ENCODE data around the gene GFPT1. TPM values are rescaled to one million over a fixed set of nuclear protein-coding genes. Genes with fewer than 3 reads are reported as not detected.
A peak's percentile ranks its signal among the peaks of the same experiment; 100 is the strongest.
"Not testable (repeated sequence)": the region's sequence is repeated elsewhere in the genome, so short reads cannot be mapped to it uniquely, and the experiment has no call there.

Gene GFPT1
- total RNA-seq, 6 donors from 2014 or later = 16.1 to 99.0 (median 38.5) TPM

DNA sequence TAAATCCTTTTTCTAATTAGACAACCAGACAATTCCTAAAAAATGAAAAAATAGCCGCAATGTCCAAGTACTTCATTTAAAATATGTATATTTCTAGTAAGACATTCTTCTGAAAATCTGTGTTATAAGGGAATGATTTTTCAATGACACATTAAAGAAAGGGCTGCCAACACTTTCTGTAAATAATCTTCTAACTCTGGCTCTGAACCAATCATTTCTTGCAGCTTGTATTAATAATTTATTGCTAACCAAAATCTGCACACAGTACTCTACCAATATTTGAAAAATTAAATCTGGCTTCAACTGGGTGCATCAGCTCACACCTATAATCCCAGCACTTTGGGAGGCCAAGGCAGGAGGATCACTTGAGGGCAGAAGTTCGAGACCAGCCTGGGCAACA lies 42.0 kb upstream of the GFPT1 start:
- WGBS, 2 donors = 79 to 92% methylated on average over 2 of the region's 2 CpGs
- no peaks in the 10 kb centered on the region for H3K27me3 ChIP-seq
- no peaks in the 10 kb centered on the region for H3K4me1 ChIP-seq
- H3K4me3 ChIP-seq = no peak overlapping the region
- H3K9me3 ChIP-seq = no peaks in the 10 kb centered on the region
- H3K27ac ChIP-seq = no peak overlapping the region
- ATAC-seq (ENCODE audit: low FRiP score in 2 of 2) = no peak
- no peak for DNase-seq
- peaks cover 2 to 61% (median 40%) of the 10 kb centered on the region in 4 donors for H3K36me3 ChIP-seq
- TF ChIP-seq POLR2A (IDR thresholded peaks at IDR 0.05) (no peak), POLR2AphosphoS5 (IDR thresholded peaks at IDR 0.05) (no peak), EP300 (IDR thresholded peaks at IDR 0.05) (no peak)
- TF ChIP-seq, protein P1, sequence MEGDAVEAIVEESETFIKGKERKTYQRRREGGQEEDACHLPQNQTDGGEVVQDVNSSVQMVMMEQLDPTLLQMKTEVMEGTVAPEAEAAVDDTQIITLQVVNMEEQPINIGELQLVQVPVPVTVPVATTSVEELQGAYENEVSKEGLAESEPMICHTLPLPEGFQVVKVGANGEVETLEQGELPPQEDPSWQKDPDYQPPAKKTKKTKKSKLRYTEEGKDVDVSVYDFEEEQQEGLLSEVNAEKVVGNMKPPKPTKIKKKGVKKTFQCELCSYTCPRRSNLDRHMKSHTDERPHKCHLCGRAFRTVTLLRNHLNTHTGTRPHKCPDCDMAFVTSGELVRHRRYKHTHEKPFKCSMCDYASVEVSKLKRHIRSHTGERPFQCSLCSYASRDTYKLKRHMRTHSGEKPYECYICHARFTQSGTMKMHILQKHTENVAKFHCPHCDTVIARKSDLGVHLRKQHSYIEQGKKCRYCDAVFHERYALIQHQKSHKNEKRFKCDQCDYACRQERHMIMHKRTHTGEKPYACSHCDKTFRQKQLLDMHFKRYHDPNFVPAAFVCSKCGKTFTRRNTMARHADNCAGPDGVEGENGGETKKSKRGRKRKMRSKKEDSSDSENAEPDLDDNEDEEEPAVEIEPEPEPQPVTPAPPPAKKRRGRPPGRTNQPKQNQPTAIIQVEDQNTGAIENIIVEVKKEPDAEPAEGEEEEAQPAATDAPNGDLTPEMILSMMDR (IDR thresholded peaks at IDR 0.05) = no peak

DNA sequence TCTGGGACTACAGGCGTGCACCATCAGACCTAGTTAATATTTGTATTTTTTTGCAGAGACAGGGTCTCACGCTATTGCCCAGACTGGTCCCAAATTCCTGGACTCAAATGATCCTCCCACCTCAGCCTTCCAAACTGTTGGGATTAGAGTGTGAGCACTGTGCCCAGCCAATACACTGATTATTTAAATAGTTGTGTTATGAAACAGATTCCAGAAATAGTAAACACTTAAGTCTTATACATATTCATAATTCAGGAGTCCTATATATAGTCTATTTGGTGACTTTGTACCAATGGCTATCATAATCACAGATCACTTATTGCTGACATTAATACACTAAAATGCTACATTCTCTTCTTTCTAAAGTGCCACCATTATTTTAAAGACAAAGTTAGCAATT lies 37.4 kb upstream of the GFPT1 start:
- Histone ChIP-seq H3K4me3 (no peak overlapping the region), H3K27me3 (no peaks in the 10 kb centered on the region), H3K27ac (no peak overlapping the region), H3K9me3 (no peaks in the 10 kb centered on the region), H3K4me1 (peaks cover 0 to 2% (median 0%) of the 10 kb centered on the region in 4 donors), H3K36me3 (peaks cover 0 to 65% (median 32%) of the 10 kb centered on the region in 4 donors)
- DNase-seq (no peak), ATAC-seq (ENCODE audit: low FRiP score in 2 of 2) (no peak)
- 95 to 100% methylated on average over 2 of the region's 2 CpGs for WGBS, 2 donors
- TF ChIP-seq, protein P1 (IDR thresholded peaks at IDR 0.05) = no peak
- no peak for TF ChIP-seq POLR2A (IDR thresholded peaks at IDR 0.05)
- no peak for TF ChIP-seq POLR2AphosphoS5 (IDR thresholded peaks at IDR 0.05)
- no peak for TF ChIP-seq EP300 (IDR thresholded peaks at IDR 0.05)

DNA sequence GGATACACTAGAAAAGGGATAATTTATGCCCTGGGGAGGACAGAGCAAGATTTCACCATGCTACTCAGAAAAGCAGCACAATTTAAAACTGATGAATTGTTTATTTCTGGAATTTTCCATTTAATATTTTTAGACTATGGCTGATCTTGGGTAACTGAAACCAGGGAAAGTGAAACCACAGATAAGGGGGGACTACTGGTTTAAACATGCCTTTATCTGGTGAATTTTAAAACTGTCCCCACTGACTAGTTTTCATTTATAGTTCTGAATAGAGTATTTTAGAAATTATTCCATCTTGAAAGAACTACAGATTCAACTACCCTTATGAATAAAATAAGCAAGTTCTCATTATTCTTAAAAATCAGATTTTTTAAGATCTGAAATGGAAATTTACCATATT lies 35.2 kb upstream of the GFPT1 start:
- TF ChIP-seq POLR2A (IDR thresholded peaks at IDR 0.05) (no peak), POLR2AphosphoS5 (IDR thresholded peaks at IDR 0.05) (no peak), EP300 (IDR thresholded peaks at IDR 0.05) (no peak)
- TF ChIP-seq, protein P1 (IDR thresholded peaks at IDR 0.05) = no peak
- DNase-seq (no peak), ATAC-seq (ENCODE audit: low FRiP score in 2 of 2) (no peak)
- Histone ChIP-seq H3K27me3 (no peaks in the 10 kb centered on the region), H3K4me3 (no peak overlapping the region), H3K4me1 (peaks cover 0 to 2% (median 0%) of the 10 kb centered on the region in 4 donors), H3K9me3 (no peaks in the 10 kb centered on the region), H3K27ac (no peak overlapping the region), H3K36me3 (peaks cover 10 to 67% (median 39%) of the 10 kb centered on the region in 4 donors)

DNA sequence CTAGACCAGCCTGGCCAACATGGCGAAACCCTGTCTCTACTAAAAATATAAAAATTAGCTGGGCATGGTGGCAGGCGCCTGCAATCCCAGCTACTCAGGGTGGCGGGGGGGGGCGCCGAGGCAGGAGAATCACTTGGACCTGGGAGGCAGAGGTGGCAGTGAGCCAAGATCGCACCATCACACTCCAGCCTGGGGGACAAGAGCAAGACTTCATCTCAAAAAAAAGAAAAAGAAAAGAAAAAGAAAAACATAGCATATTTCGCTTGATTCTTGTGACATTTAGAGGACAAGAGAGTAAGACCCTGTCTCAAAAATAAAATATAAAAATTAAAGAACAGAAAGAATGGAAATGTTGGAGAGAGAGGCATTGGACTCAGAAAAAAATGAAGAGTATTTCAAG lies 32.1 kb upstream of the GFPT1 start:
- not testable (repeated sequence) for H3K9me3 ChIP-seq; H3K4me3 ChIP-seq; H3K27ac ChIP-seq; H3K27me3 ChIP-seq; ATAC-seq (ENCODE audit: low FRiP score in 2 of 2); H3K4me1 ChIP-seq
- 95 to 98% methylated on average over 7 of the region's 7 CpGs for WGBS, 2 donors
- peaks cover 22 to 77% (median 37%) of the 10 kb centered on the region in 4 donors for H3K36me3 ChIP-seq
- DNase-seq = peak in 1 of 2 donors; percentile 46

DNA sequence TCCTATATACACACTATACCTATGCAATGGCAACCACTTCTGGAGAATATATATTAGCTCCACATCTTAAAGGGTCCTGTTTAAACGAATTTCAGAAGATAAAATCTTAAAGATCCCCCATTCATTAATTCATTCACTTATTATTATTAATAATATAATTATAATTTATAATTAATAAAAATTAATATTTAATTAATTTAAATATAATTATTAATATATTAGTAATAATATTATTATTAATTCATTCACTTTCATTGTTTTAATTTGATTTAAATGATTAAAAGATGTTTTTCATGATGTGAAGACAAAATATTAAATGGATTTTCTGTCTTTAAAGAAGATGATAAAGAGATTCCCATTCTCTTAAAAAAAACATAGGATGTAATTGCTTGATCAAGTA lies 29.1 kb upstream of the GFPT1 start:
- Histone ChIP-seq H3K36me3 (peaks cover 25 to 89% (median 49%) of the 10 kb centered on the region in 4 donors), H3K27me3 (no peaks in the 10 kb centered on the region), H3K9me3 (no peaks in the 10 kb centered on the region), H3K4me3 (no peak overlapping the region), H3K27ac (no peak overlapping the region), H3K4me1 (no peaks in the 10 kb centered on the region)
- DNase-seq (no peak), ATAC-seq (ENCODE audit: low FRiP score in 2 of 2) (no peak)
- 76 to 92% methylated on average over 1 of the region's 1 CpG for WGBS, 2 donors
- TF ChIP-seq, protein P1 (IDR thresholded peaks at IDR 0.05) = no peak
- no peak for TF ChIP-seq POLR2AphosphoS5 (IDR thresholded peaks at IDR 0.05)
- TF ChIP-seq POLR2A (IDR thresholded peaks at IDR 0.05) = no peak
